ENCODE results near the gene PCSK4.

GRCh38 chr19:1507192-1507660, 17.1 kb upstream of the PCSK4 start:
- TF ChIP-seq CTCF (IDR thresholded peaks at IDR 0.05 in 2 of 3, conservative IDR thresholded peaks at IDR 0.05 in 1 of 3; ENCODE audit: control insufficient read depth in 2 of 3, extremely low read depth in 1 of 3, insufficient read depth in 1 of 3, low read depth in 3 of 3, low read length in 3 of 3) (no peak), MTA2 (IDR thresholded peaks at IDR 0.05; ENCODE audit: low read depth) (no peak), POLR2AphosphoS5 (IDR thresholded peaks at IDR 0.05; ENCODE audit: low read length) (no peak), EZH2 (IDR thresholded peaks at IDR 0.05; ENCODE audit: borderline replicate concordance, control insufficient read depth, low read depth, low read length) (no peak), LARP7 (IDR thresholded peaks at IDR 0.05) (no peak), POLR2AphosphoS2 (IDR thresholded peaks at IDR 0.05; ENCODE audit: low read depth, low read length) (no peak), FOS (IDR thresholded peaks at IDR 0.05; ENCODE audit: borderline replicate concordance, extremely low read depth, insufficient read length) (no peak), SP1 (IDR thresholded peaks at IDR 0.05; ENCODE audit: low read depth, low read length) (no peak)

Data from GM12878 (cell line).